Measurements from ENCODE around the gene PRSS56. TPM values are rescaled to one million over a fixed set of nuclear protein-coding genes. Genes with fewer than 3 reads are reported as not detected.

Gene PRSS56
- total and polyA plus RNA-seq, 2 of the 13 experiments (the other 11 are each of a cell fraction or from before 2014, with no cell fraction given) = not detected

GRCh38 chr2:232496501-232497270 lies 23.5 kb upstream of the PRSS56 start:
- CTCF ChIA-PET (ENCODE audit: low intra/inter-chr PET ratio, low total read pairs) = no interaction called here
- TF ChIP-seq MNT (IDR thresholded peaks at IDR 0.05) (peak; percentile 96), TMF1 (CRISPR knock-in tag; IDR thresholded peaks at IDR 0.05; ENCODE audit: low read depth) (no peak), PRPF4 (IDR thresholded peaks at IDR 0.05; ENCODE audit: low read depth, low read length, poor library complexity, severe bottlenecking) (no peak)

GRCh38 chr2:232497348-232497747 lies 22.8 kb upstream of the PRSS56 start:
- Histone ChIP-seq H3K4me3 (replicated peaks in 1 of 3; ENCODE audit: insufficient read depth in 1 of 3, low read depth in 2 of 3, low read length in 3 of 3) (no peak overlapping the region), H3K27me3 (ENCODE audit: control insufficient read depth in 1 of 2, insufficient read depth in 2 of 2, low read length in 2 of 2) (peaks cover 19 to 87% of the 10 kb centered on the region in 2 experiments), H3K9ac (ENCODE audit: insufficient read depth, low read depth, low read length) (no peak overlapping the region), H3K4me1 (ENCODE audit: insufficient read depth, low read length) (no peaks in the 10 kb centered on the region), H3K27ac (ENCODE audit: extremely low read length, insufficient read depth, low read length) (no peak overlapping the region), H3K79me2 (ENCODE audit: insufficient read depth, low read length) (no peaks in the 10 kb centered on the region), H3K9me3 (ENCODE audit: low read length) (no peaks in the 10 kb centered on the region), H4K20me1 (ENCODE audit: insufficient read depth, low read length) (no peaks in the 10 kb centered on the region), H3K36me3 (replicated peaks in 1 of 2; ENCODE audit: control insufficient read depth in 1 of 2, insufficient read depth in 2 of 2, low read length in 2 of 2) (no peaks in the 10 kb centered on the region), H3K4me2 (ENCODE audit: low read depth, low read length) (no peak overlapping the region), H2AFZ (ENCODE audit: low read length) (no peak overlapping the region)
- 26% methylated on average over 13 of the region's 13 CpGs for WGBS (ENCODE audit: low lambda C conversion rate)
- CTCF ChIA-PET (ENCODE audit: low intra/inter-chr PET ratio, low total read pairs) = no interaction called here
- intact Hi-C loops (cut with micrococcal nuclease; ENCODE audit: unreplicated experiment) = no loop called here
- TF ChIP-seq KAT8 (CRISPR knock-in tag; IDR thresholded peaks at IDR 0.05) = no peak
- no peak for TF ChIP-seq MEIS2 (CRISPR knock-in tag; IDR thresholded peaks at IDR 0.05)
- no peak for TF ChIP-seq ZIK1 (CRISPR knock-in tag; IDR thresholded peaks at IDR 0.05; ENCODE audit: borderline replicate concordance, low read depth)
- TF ChIP-seq BCL6 (CRISPR knock-in tag; IDR thresholded peaks at IDR 0.05) = no peak
- TF ChIP-seq ATM (IDR thresholded peaks at IDR 0.05; ENCODE audit: borderline replicate concordance) = no peak
- TF ChIP-seq PHF5A (CRISPR knock-in tag; IDR thresholded peaks at IDR 0.05; ENCODE audit: low read depth, unreplicated experiment) = no peak
- TF ChIP-seq ZNF670 (CRISPR knock-in tag; IDR thresholded peaks at IDR 0.05; ENCODE audit: borderline replicate concordance) = no peak
- TF ChIP-seq DDIT3 (CRISPR knock-in tag; IDR thresholded peaks at IDR 0.05) = no peak
- TF ChIP-seq ZNF770 (CRISPR knock-in tag; IDR thresholded peaks at IDR 0.05) = no peak
- DNase-seq (ENCODE audit: low spot score) = no peak
- POLR2A ChIA-PET = no interaction called here
- in situ Hi-C loops (cut with HindIII; ENCODE audit: extremely low pct_ligation_motif_present, low pct_unique_long_range_greater_than_20kb) = no loop called here
- no peak for FAIRE-seq
- no peak for ATAC-seq
- no TSS peak for BruUV-seq (replicated peaks)

More at GRCh38 chr2:232496501-232497270, 23.5 kb upstream of the PRSS56 start:
- Histone ChIP-seq H3K9me3 (ENCODE audit: low read length) (no peaks in the 10 kb centered on the region), H3K79me2 (ENCODE audit: insufficient read depth, low read length) (no peaks in the 10 kb centered on the region), H4K20me1 (ENCODE audit: insufficient read depth, low read length) (no peaks in the 10 kb centered on the region), H3K9ac (ENCODE audit: insufficient read depth, low read depth, low read length) (no peak overlapping the region), H3K4me3 (replicated peaks in 1 of 3; ENCODE audit: insufficient read depth in 1 of 3, low read depth in 2 of 3, low read length in 3 of 3) (no peak overlapping the region), H3K27ac (ENCODE audit: extremely low read length, insufficient read depth, low read length) (no peak overlapping the region), H3K27me3 (ENCODE audit: control insufficient read depth in 1 of 2, insufficient read depth in 2 of 2, low read length in 2 of 2) (peaks cover 21 to 88% of the 10 kb centered on the region in 2 experiments), H3K36me3 (replicated peaks in 1 of 2; ENCODE audit: control insufficient read depth in 1 of 2, insufficient read depth in 2 of 2, low read length in 2 of 2) (no peaks in the 10 kb centered on the region), H2AFZ (ENCODE audit: low read length) (no peak overlapping the region), H3K4me1 (ENCODE audit: insufficient read depth, low read length) (no peaks in the 10 kb centered on the region), H3K4me2 (ENCODE audit: low read depth, low read length) (no peak overlapping the region)
- no peak for DNase-seq (ENCODE audit: low spot score)
- POLR2A ChIA-PET = no interaction called here
- intact Hi-C loops (cut with micrococcal nuclease; ENCODE audit: unreplicated experiment) = no loop called here
- no peak for ATAC-seq
- in situ Hi-C loops (cut with HindIII; ENCODE audit: extremely low pct_ligation_motif_present, low pct_unique_long_range_greater_than_20kb) = no loop called here
- FAIRE-seq = no peak
- 27% methylated on average over 8 of the region's 20 CpGs for WGBS (ENCODE audit: low lambda C conversion rate)
- BruUV-seq (replicated peaks) = no TSS peak

Measured in HepG2 (cell line).